Measurements from ENCODE around the gene ATP8B4. TPM values are rescaled to one million over a fixed set of nuclear protein-coding genes. Genes with fewer than 3 reads are reported as not detected.

Gene ATP8B4
- total RNA-seq, 1 experiment from 2014 or later = not detected

- peak overlapping the region; percentile 12 for H3K4me2 ChIP-seq (ENCODE audit: low read length)
- ATAC-seq = peak; percentile 91
- intact Hi-C loops (cut with micrococcal nuclease) = loop anchor here (5.0 kb wide), 1 partner anchor 209 kb away; the partner anchor contains the start of genes DTWD1 and FAM227B
Observed at GRCh38 chr15:49831206-49831965, 287.6 kb downstream of the ATP8B4 start.

GRCh38 chr15:49830391-49830790, 288.6 kb downstream of the ATP8B4 start:
- H2AFZ ChIP-seq (ENCODE audit: low read length) = no peak overlapping the region
- H3K36me3 ChIP-seq (ENCODE audit: low read depth, low read length) = no peaks in the 10 kb centered on the region
- no peak for ATAC-seq
- TF ChIP-seq CTCF (conservative IDR thresholded peaks at IDR 0.05; ENCODE audit: low read depth, low read length) (no peak), EZH2phosphoT487 (IDR thresholded peaks at IDR 0.05; ENCODE audit: borderline replicate concordance, low read length) (no peak), EZH2 (IDR thresholded peaks at IDR 0.05; ENCODE audit: low read length, unreplicated experiment) (no peak)
- H3K9me2 ChIP-seq (replicated peaks; ENCODE audit: low read length) = no peaks in the 10 kb centered on the region
- no peak overlapping the region for H3K4me2 ChIP-seq (ENCODE audit: low read length)
- H3K9me3 ChIP-seq (ENCODE audit: low read length) = no peaks in the 10 kb centered on the region
- DNase-seq = no peak
- H3F3A ChIP-seq (ENCODE audit: low read length, unreplicated experiment) = no peaks in the 10 kb centered on the region
- CTCF ChIA-PET = no interaction called here
- H3K27me3 ChIP-seq (ENCODE audit: low read length) = no peaks in the 10 kb centered on the region
- intact Hi-C loops (cut with micrococcal nuclease) = loop anchor here (5.0 kb wide), 1 partner anchor 208 kb away; the partner anchor contains the start of genes DTWD1 and FAM227B
- no peak overlapping the region for H3K4me3 ChIP-seq (ENCODE audit: low read length)
- no peak overlapping the region for H3K9ac ChIP-seq (ENCODE audit: low read length)
- peaks cover 18% of the 10 kb centered on the region for H3K4me1 ChIP-seq (ENCODE audit: insufficient read depth, low read length)
- BruUV-seq (replicated peaks) = no TSS peak
- no peaks in the 10 kb centered on the region for H3K79me2 ChIP-seq (ENCODE audit: low read length)
- POLR2A ChIA-PET (ENCODE audit: unreplicated experiment) = no interaction called here
- no peak overlapping the region for H3K27ac ChIP-seq (ENCODE audit: low read length)
- no peaks in the 10 kb centered on the region for H4K20me1 ChIP-seq (ENCODE audit: low read length)

More at GRCh38 chr15:49831206-49831965, 287.6 kb downstream of the ATP8B4 start:
- CTCF ChIA-PET = no interaction called here
- Histone ChIP-seq H3K9ac (ENCODE audit: low read length) (peak overlapping the region; percentile 50; the same call in 1 of the 2 replicates), H4K20me1 (ENCODE audit: low read length) (no peaks in the 10 kb centered on the region), H3K27me3 (ENCODE audit: low read length) (no peaks in the 10 kb centered on the region), H3K4me1 (ENCODE audit: insufficient read depth, low read length) (peaks cover 18% of the 10 kb centered on the region), H3K27ac (ENCODE audit: low read length) (peak overlapping the region; percentile 80), H3K9me2 (replicated peaks; ENCODE audit: low read length) (no peaks in the 10 kb centered on the region), H3K4me3 (ENCODE audit: low read length) (no peak overlapping the region), H3K36me3 (ENCODE audit: low read depth, low read length) (no peaks in the 10 kb centered on the region), H2AFZ (ENCODE audit: low read length) (no peak overlapping the region), H3K9me3 (ENCODE audit: low read length) (no peaks in the 10 kb centered on the region), H3F3A (ENCODE audit: low read length, unreplicated experiment) (no peaks in the 10 kb centered on the region), H3K79me2 (ENCODE audit: low read length) (no peaks in the 10 kb centered on the region)
- no TSS peak for BruUV-seq (replicated peaks)
- no peak for TF ChIP-seq EZH2 (IDR thresholded peaks at IDR 0.05; ENCODE audit: low read length, unreplicated experiment)
- no peak for TF ChIP-seq EZH2phosphoT487 (IDR thresholded peaks at IDR 0.05; ENCODE audit: borderline replicate concordance, low read length)
- TF ChIP-seq CTCF (conservative IDR thresholded peaks at IDR 0.05; ENCODE audit: low read depth, low read length) = no peak
- DNase-seq = peak; percentile 80
- POLR2A ChIA-PET (ENCODE audit: unreplicated experiment) = interaction anchor here (0.6 kb wide), 1 partner anchor 335 kb away, joined by 3 read pairs; no protein-coding TSS in a partner anchor

DNA sequence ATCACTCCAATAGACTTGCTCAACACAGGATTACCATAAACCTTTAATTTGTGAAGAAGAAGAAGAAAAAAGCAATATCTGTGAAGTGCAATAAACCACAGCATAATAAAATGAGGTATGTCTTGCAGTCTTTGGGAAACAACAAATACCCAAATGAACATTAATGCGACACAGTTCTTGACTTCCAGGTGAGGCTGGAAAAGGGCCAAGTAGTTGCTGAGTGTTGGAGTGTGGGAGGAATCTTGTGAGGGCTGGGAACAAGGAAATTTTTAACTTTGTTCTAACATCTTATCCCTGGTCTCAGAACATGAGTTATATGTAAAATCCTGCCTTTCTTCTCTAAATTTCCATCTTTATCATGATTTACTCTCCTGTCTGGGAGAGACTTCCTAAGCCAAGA, 291.7 kb downstream of the ATP8B4 start:
- no peak overlapping the region for H3K9ac ChIP-seq (ENCODE audit: low read length)
- H3K9me2 ChIP-seq (replicated peaks; ENCODE audit: low read length) = no peaks in the 10 kb centered on the region
- intact Hi-C loops (cut with micrococcal nuclease) = no loop called here
- no peak for DNase-seq
- POLR2A ChIA-PET (ENCODE audit: unreplicated experiment) = no interaction called here
- H3K9me3 ChIP-seq (ENCODE audit: low read length) = no peaks in the 10 kb centered on the region
- H3K4me3 ChIP-seq (ENCODE audit: low read length) = no peak overlapping the region
- H4K20me1 ChIP-seq (ENCODE audit: low read length) = no peaks in the 10 kb centered on the region
- TF ChIP-seq EZH2phosphoT487 (IDR thresholded peaks at IDR 0.05; ENCODE audit: borderline replicate concordance, low read length) (no peak), CTCF (conservative IDR thresholded peaks at IDR 0.05; ENCODE audit: low read depth, low read length) (no peak), EZH2 (IDR thresholded peaks at IDR 0.05; ENCODE audit: low read length, unreplicated experiment) (no peak)
- BruUV-seq (replicated peaks) = no TSS peak
- no peaks in the 10 kb centered on the region for H3K27me3 ChIP-seq (ENCODE audit: low read length)
- H3K4me2 ChIP-seq (ENCODE audit: low read length) = no peak overlapping the region
- H3F3A ChIP-seq (ENCODE audit: low read length, unreplicated experiment) = no peaks in the 10 kb centered on the region
- CTCF ChIA-PET = no interaction called here
- H3K4me1 ChIP-seq (ENCODE audit: insufficient read depth, low read length) = peaks cover 32% of the 10 kb centered on the region
- ATAC-seq = no peak
- H2AFZ ChIP-seq (ENCODE audit: low read length) = no peak overlapping the region
- no peaks in the 10 kb centered on the region for H3K79me2 ChIP-seq (ENCODE audit: low read length)
- no peak overlapping the region for H3K27ac ChIP-seq (ENCODE audit: low read length)
- H3K36me3 ChIP-seq (ENCODE audit: low read depth, low read length) = no peaks in the 10 kb centered on the region

All from PC-3 (cell line).